Epithelial cell of proximal tubule (primary cell): ENCODE data around the gene E2F1. TPM values are rescaled to one million over a fixed set of nuclear protein-coding genes. Genes with fewer than 3 reads are reported as not detected.

ENCODE experiments used
- DNase-seq: peaks from one replicate; pipeline ENCODE4 v3.0.0-alpha.2; 2011; ENCODE audit warnings: low read depth
- H3K4me3 ChIP-seq: 2 replicates; pipeline ENCODE4 v1.5.1; 2011; ENCODE audit warnings: low read depth, mild to moderate bottlenecking, low read length
- total RNA-seq: library from RNA; depleted of rRNA; stranded (reverse); fragments of >200 nt; gene quantifications from 2 replicates; pipeline ENCODE4 v1.2.3, GENCODE V29; 2015
- TF ChIP-seq, protein P1 (sequence below): conservative IDR thresholded peaks from 2 replicates; pipeline ENCODE4 v1.5.1; 2012; ENCODE audit warnings: low read depth, mild to moderate bottlenecking, low read length

E2F1 gene
- total RNA-seq, 1 donor from 2014 or later, result 17.1 TPM

DNA sequence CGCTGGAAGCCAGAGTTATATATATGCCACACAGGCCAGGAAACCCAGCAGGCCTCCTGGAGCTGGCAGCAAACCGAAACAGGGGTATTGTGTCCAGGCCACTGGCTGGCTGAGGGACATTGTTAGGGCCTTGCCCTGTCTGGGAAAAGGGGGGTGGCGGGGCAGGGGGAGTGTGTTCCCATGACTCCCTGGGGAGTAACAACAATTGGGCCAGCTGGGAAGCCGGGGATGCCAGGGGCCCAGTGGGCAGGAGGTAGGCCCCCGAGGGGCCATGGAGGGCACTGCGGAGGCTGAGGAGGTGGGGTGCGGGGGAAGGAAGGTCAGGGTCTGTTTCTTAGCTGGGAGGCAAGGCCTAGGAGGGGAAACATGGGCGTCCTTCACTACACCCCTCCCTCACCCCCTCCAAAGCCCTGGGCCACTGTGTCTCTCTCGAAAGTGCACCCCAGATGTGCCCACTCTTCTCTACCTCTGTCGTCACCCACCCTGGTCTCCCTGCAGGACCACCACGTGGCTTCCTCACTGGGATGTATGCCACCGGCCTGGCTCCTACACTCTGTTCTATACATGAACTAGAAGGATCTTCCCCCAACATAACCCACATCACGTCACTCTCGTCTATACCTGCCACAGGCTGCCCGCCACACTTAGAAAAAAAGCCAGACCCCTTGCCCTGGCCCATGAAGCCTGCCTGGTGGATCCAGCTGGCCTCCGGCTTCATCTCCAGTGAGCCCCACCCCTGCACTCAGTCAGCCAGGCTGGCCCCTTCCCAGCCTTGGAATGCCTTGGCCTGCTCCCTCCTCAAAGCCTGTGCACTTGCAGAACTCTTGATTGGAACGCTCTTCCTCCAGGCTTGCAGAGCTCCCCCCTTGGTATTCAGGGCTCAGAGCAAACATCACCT, 7.8 kb upstream of the E2F1 start:
- no peak for DNase-seq
- TF ChIP-seq, protein P1, sequence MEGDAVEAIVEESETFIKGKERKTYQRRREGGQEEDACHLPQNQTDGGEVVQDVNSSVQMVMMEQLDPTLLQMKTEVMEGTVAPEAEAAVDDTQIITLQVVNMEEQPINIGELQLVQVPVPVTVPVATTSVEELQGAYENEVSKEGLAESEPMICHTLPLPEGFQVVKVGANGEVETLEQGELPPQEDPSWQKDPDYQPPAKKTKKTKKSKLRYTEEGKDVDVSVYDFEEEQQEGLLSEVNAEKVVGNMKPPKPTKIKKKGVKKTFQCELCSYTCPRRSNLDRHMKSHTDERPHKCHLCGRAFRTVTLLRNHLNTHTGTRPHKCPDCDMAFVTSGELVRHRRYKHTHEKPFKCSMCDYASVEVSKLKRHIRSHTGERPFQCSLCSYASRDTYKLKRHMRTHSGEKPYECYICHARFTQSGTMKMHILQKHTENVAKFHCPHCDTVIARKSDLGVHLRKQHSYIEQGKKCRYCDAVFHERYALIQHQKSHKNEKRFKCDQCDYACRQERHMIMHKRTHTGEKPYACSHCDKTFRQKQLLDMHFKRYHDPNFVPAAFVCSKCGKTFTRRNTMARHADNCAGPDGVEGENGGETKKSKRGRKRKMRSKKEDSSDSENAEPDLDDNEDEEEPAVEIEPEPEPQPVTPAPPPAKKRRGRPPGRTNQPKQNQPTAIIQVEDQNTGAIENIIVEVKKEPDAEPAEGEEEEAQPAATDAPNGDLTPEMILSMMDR, result no peak
- no peak overlapping the region for H3K4me3 ChIP-seq

DNA sequence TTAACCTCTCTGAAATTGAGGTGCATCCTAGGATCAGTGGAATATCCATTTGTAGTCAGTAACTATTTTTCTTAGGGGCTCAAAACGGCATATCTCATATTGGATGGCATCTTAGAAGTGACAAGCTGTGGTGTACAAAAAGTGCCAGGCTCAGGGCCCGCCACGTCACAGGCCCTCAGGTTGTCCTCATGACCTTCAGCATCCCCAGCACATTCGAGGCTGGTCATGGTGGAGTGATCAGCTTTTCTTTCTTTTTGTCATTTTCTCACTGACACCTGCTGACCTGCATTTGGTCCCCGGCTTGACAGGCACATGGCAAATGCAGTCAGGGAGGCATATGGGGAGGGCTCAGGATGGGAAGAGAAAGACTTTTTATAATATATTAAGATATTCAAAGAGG, 7.1 kb upstream of the E2F1 start:
- DNase-seq, result no peak
- H3K4me3 ChIP-seq, result no peak overlapping the region
- TF ChIP-seq, protein P1, result no peak

- DNase-seq, result no peak
- no peak overlapping the region for H3K4me3 ChIP-seq
Observed at GRCh38 chr20:33689973-33690372, 3.8 kb upstream of the E2F1 start.

GRCh38 chr20:33689493-33689892, 3.3 kb upstream of the E2F1 start:
- TF ChIP-seq, protein P1, result no peak
- no peak for DNase-seq
- no peak overlapping the region for H3K4me3 ChIP-seq

More at GRCh38 chr20:33689973-33690372, 3.8 kb upstream of the E2F1 start:
- TF ChIP-seq, protein P1, result no peak

GRCh38 chr20:33688938-33689424, 2.8 kb upstream of the E2F1 start:
- no peak for DNase-seq
- H3K4me3 ChIP-seq, result no peak overlapping the region
- TF ChIP-seq, protein P1, result no peak

DNA sequence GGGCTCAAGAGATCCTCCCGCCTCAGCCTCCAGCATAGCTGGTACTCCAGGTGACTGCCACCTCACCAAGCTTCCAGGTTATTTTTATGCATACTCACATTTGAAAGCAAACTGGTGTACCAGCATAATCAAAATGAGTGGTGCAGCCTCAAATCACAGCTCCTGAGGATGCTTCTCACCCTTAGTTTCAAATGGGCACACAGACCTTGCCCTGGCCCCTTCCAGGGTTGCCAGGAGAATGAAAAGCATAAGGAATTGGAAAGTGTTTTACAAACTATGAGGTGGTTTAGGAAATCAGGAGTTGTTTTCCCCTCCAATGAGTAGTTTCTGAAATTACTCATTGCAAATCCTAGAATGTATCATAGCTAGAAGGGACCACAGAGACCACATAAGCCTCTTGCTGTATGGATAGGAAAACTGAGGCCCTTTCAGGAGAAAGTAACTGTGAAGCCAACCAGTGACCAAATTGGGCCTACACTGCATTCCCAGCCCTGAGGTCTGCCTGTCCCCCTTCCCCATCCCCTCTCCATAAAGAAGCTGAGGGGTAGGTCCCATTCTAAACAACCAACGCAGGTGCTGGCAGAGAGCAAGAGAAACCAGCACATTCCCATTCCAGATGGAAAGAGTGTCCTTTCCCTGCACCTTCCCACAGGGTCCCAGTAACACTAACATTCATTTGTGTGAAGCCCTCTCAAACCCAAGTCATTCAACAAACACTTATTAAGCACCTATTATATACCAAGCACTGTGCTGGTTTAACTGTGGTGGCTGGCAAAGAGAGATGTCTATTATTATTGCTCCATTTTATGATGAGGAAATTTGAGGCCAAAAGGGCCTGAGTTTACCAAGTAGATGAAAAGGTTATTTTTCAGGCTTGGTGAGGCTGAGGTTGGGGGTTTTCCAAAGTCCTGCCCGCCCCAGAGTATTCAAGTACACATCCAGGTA, 2.1 kb upstream of the E2F1 start:
- TF ChIP-seq, protein P1, result no peak
- no peak for DNase-seq
- no peak overlapping the region for H3K4me3 ChIP-seq
